GM21381 (cell line): ENCODE data around the gene DEDD.

Source experiments
- ATAC-seq: cut with Tn5 transposase; IDR thresholded peaks from one replicate; pipeline ENCODE4 v1.9.1; 2021; ENCODE audit warnings: mild to moderate bottlenecking, moderate library complexity; ENCODE audit not compliant: unreplicated experiment

Gene DEDD, protein sequence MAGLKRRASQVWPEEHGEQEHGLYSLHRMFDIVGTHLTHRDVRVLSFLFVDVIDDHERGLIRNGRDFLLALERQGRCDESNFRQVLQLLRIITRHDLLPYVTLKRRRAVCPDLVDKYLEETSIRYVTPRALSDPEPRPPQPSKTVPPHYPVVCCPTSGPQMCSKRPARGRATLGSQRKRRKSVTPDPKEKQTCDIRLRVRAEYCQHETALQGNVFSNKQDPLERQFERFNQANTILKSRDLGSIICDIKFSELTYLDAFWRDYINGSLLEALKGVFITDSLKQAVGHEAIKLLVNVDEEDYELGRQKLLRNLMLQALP

DNA sequence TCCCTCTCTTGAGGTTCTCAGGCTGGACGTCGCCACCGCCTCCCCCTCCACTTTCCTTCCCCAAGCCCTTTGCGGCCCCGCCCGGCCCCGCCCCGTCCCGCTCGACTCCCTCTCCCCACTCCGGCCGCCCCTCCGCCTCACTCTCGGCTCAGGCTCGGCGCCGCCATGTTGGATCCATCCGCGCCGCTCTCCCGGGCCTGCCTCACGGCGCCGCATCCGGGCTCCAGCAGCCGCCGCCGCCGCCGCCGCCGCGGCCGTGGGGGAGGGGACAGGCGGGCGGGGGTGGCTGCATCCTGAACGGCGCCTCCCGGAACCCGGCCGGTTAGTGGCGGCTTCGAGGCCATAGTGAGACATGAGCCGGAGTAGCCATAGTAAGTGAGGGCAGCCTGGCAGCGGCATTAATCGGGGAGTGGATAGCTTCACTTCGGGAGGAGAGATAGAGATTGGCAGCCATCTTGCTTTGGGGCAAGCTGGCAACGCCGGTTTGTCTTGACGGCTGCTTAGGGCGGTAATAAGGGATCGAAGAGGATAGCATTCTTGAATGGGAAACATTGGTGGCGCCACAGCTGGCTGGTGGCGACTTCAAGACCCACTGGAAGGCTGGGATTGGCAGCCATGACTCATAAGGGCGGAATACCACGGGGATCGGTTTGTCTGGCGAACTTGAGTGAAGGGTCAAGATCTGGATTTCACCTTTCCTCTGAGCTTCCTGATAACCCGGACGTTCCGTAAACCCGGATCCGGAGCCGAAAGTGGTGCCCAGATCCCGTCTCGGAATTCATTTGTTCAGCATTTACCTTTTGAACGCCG is at the start of gene DEDD:
DEDD (minus strand) TSS at position 258 of the 810 bp plus-strand sequence. CDS start 8,205 bp downstream, outside the sequence.
- ATAC-seq, result peak; percentile 86

DNA sequence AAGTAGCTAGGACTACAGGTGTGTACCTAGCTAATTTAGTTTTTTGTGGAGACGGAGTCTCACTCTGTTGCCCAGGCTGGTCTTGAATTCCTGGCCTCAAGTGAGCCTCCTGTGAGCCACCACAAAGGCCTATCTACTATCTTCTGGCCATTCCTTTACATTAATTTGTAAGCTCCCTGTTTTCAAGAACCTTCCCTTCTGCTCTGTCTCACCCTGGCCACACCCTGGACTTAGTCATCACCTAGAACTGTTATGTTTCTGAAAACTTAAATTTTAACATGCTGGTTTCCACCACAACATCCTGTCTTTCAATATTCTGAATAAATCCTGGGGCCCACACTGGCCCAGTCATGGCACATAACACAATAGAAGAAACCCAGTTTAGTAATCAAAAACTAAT is 49.7 kb upstream of the DEDD start:
- ATAC-seq, result no peak

GRCh38 chr1:161180639-161181038 is 48.2 kb upstream of the DEDD start:
- no peak for ATAC-seq

- ATAC-seq, result no peak
These were observed 47.2 kb upstream of the DEDD start for GRCh38 chr1:161179698-161180097.

GRCh38 chr1:161177936-161178244 is 45.4 kb upstream of the DEDD start:
- no peak for ATAC-seq

DNA sequence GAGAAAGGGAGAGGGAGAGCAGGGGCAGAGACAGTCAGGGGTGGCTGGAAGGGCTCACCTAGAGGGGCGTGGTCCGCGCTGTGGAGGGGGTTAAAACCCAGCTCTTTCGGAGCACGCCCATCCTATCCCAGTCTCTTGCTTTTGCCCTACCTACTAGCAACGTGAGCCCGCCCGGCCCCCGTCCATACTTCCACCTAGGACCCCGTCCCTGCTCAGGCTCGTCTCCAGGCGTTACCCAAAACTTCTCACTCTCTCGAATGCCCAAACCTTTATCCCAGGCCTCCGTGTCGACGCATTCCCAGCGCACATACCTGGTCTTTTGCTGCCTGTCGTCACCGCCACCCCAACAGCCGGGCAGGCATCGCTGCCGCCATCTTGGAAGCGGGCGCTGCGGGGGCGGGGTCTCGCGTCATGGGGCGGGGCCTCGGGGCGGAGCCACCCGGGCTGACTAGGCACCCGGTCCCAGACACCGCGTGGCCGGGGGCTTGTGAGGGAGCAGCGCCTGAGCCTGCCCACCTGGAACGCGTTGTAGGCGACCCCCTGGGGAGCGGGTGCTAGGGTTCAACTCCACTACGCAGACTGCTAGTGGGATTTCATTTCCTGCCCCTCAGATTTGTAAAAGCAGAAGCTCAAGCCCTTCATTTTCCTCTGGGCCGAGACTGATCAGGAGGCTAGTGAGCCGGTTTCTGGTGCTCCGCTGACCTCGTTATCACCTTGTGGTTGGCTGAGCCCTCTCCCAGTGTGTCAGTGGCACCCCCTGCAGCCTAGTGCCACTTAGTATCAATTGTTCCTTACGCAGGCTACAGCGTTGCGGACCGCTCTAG is 44.9 kb upstream of the DEDD start, which contains the start of gene B4GALT3:
B4GALT3 (minus strand) TSS at position 396 of the 824 bp plus-strand sequence. CDS start 1,447 bp downstream, outside the sequence.
- peak; percentile 79 for ATAC-seq

GRCh38 chr1:161176468-161177111 is 44.1 kb upstream of the DEDD start:
- ATAC-seq, result no peak

DNA sequence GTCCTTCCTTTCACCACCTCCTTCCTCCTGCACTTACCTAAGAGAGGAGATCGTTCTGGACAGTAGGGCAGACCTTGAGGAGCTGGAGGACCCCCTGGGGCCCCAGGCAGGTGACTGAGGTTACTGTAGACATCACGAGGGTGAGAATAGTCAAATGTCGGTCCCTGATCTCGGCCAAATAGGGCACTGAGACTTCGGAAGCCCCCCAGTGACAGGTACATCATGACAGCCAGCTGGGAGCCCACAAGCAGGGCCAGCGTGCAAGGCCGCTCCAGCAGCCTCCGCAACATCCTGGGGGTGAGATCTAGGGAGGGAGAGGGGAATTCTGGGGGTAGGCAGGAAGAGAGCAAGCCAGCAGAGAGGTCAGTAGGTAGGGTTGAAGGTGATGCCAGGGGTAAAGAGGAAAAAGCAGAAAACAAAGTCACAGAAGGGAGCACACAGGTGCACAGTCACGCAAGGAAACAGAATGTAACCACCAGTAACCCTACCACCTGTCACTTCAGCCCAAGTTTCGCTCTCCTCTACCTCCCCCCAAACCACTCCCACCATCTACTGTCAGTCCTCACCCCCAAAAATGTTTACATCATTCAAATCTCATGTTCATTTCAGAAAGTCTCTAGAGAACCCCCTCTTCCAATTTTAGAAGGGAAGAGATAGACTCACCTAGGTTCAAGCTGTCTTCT is 43.4 kb upstream of the DEDD start:
- ATAC-seq, result no peak

- no peak for ATAC-seq
These were observed 42.4 kb upstream of the DEDD start for GRCh38 chr1:161174911-161175310.

GRCh38 chr1:161173711-161174110 is 41.2 kb upstream of the DEDD start:
- ATAC-seq, result no peak

DNA sequence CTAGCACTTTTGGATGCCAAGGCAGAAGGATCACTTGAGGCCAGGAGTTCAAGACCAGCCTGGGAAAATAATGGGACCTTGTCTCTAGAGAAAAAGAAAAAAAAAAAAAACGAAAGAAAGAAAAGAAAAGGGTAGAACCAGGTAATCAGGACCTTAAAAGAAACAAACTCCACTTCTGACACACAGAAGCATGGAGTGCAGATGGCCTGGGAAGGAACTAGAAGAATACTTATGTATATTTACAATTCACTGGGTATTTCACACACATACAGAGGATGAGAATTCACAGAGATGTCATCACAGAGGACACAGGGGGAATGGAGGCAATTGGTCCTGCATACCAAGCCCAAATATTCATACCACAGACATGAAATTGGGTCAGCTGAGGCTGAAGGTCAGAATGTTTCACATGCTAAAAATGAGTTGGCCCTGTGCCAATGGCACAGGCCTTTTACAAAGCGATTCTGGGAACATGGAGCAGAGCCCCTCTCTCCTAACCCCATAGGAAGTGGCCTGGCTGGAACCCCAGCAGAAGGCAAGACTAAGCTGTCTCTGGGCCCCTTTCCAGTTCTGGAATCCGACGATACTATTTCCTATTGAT is 40.4 kb upstream of the DEDD start:
- ATAC-seq, result no peak

DNA sequence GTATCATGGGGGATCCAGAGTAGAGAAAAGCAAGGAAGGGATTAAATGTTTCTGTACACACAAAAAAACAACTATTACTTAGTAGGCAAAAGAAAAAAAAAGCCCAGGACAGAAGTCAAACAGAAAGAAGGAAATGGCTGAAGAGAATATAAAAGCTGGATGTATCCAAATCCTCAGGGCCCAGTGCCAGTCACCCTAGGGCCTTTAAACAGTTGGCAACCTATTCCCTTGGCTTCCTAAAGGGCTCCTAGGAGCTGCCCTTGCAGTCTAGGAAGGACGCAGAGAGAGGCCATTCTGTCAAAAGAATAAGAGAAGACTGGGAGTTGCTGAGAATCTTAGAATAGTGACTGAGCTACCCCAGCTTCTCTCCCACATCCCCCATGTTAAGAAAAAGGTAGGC is 39.9 kb upstream of the DEDD start:
- ATAC-seq, result no peak

DNA sequence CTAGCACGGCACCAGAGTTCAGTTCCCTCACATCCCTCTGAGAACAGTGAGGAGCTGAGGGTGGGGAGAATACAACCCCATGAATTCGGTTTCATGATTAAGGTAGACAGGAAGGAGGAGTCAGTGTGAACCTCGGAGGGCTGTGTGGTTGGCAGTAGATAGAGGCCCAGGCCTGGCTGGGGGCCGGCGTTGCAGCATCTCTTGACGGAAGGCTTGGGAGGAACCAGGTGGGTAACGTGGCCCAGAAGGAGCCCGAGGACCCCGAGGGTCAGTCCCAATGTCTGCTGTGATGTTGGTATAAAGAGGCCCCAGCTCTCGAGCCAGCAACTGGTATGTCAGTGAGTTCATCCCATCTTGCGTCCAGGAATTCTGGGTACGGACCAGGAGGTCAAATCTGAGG is 39.2 kb upstream of the DEDD start:
- no peak for ATAC-seq

GRCh38 chr1:161171191-161171590 is 38.7 kb upstream of the DEDD start:
- no peak for ATAC-seq

GRCh38 chr1:161168906-161169305 is 36.4 kb upstream of the DEDD start:
- no peak for ATAC-seq

- ATAC-seq, result no peak
These were observed 34.4 kb upstream of the DEDD start for GRCh38 chr1:161166669-161167548.

DNA sequence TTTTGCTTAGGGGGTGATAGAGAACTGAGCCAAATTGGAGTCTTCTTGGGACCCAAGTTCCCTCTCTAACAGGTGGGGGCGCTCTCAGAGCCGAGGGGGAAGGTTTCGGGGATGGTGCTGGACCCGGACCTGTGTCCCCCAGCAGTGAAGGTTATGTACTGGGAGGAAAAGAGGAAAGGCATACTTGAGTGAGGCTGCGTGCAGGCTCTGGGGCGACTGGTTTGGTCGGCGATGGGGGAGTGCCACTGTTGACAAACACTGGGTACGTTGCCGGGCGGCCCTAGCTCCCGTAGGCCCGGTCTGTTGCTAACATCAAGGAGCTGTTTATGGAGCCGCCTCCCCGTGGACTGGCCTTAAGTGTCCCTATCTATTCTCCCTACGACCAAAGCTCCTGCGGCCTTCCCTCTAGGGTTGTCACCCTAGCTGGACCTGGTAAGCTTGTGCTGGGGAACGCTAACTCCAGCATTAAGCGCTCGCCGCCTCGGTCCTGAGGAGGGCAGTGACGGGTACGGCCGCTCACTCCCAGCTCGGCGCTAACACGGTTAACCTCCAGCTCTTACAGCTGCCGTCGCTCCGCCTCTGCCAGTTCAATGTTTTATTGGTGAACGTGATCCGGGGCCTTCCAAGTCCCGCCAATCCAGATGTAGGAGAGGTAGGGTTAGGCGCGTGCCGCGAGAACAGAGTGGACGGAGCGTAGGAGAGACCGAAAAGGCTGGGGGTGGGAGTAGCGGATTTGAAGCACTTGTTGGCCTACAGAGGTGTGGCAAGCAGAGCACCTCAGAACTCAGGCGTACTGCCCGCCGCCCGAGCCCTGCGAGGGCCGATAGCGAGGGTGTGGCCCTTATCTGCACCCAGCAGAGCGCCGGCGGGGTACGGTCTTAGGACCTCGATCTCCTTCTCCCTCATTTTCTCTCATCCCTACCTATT is 33.5 kb upstream of the DEDD start, which contains the start of gene PPOX:
PPOX (plus strand) TSS at position 685 of the 927 bp plus-strand sequence. CDS start 422 bp downstream, outside the sequence.
- ATAC-seq, result peak; percentile 95
